ENCODE results near the gene PTPN23.
A peak's percentile ranks its signal among the peaks of the same experiment; 100 is the strongest.
"Not testable (repeated sequence)": the region's sequence is repeated elsewhere in the genome, so short reads cannot be mapped to it uniquely, and the experiment has no call there.

The PTPN23 gene

GRCh38 chr3:47380601-47381316 lies at the start of gene PTPN23:
Gene PTPN23 (plus strand): TSS chr3:47381021. CDS start chr3:47381097, 76 bp downstream.
- peak; percentile 100 for DNase-seq

- DNase-seq, result no peak
Measured at GRCh38 chr3:47333907-47334306, 46.9 kb upstream of the PTPN23 start.

GRCh38 chr3:47337656-47338055 lies 43.2 kb upstream of the PTPN23 start:
- no peak for DNase-seq

GRCh38 chr3:47339951-47340350 lies 40.9 kb upstream of the PTPN23 start:
- no peak for DNase-seq

- DNase-seq, result no peak
Measured at GRCh38 chr3:47340866-47341265, 40.0 kb upstream of the PTPN23 start.

GRCh38 chr3:47342151-47342550 lies 38.7 kb upstream of the PTPN23 start:
- no peak for DNase-seq

- DNase-seq, result no peak
Measured at GRCh38 chr3:47342812-47343211, 38.0 kb upstream of the PTPN23 start.

- DNase-seq, result no peak
Measured at GRCh38 chr3:47343471-47343971, 37.3 kb upstream of the PTPN23 start.

GRCh38 chr3:47344971-47345370 lies 35.9 kb upstream of the PTPN23 start:
- no peak for DNase-seq

GRCh38 chr3:47347217-47347801 lies 33.5 kb upstream of the PTPN23 start:
- no peak for DNase-seq

- DNase-seq, result no peak
Measured at GRCh38 chr3:47348411-47349154, 32.2 kb upstream of the PTPN23 start.

GRCh38 chr3:47355010-47355409 lies 25.8 kb upstream of the PTPN23 start:
- DNase-seq, result no peak

GRCh38 chr3:47356201-47356600 lies 24.6 kb upstream of the PTPN23 start:
- no peak for DNase-seq

GRCh38 chr3:47359323-47359722 lies 21.5 kb upstream of the PTPN23 start:
- DNase-seq, result no peak

- peak; percentile 50 for DNase-seq
Measured at GRCh38 chr3:47360110-47360517, 20.7 kb upstream of the PTPN23 start.

- DNase-seq, result no peak
Measured at GRCh38 chr3:47362701-47363100, 18.1 kb upstream of the PTPN23 start.

- DNase-seq, result no peak
Measured at GRCh38 chr3:47365213-47366153, 15.3 kb upstream of the PTPN23 start.

GRCh38 chr3:47366833-47367232 lies 14.0 kb upstream of the PTPN23 start:
- no peak for DNase-seq

- DNase-seq, result peak; percentile 17
Measured at GRCh38 chr3:47367631-47368030, 13.2 kb upstream of the PTPN23 start.

- DNase-seq, result not testable (repeated sequence)
Measured at GRCh38 chr3:47370020-47370419, 10.8 kb upstream of the PTPN23 start.

GRCh38 chr3:47370887-47371697 lies 9.7 kb upstream of the PTPN23 start:
- DNase-seq, result peak; percentile 73

GRCh38 chr3:47374587-47374986 lies 6.2 kb upstream of the PTPN23 start:
- no peak for DNase-seq

Measured in activated effector memory CD4-positive, alpha-beta T cell treated with anti-CD3 and anti-CD28 coated beads, Interleukin-2, amount 50 U/mL, for 16 hours (primary cell).